Stomach (tissue), 4 donors: ENCODE data around the gene GPANK1.

Experiments
- CTCF ChIP-seq, 7 experiments: fragments of 450-650 bp in 4 of 7; fragments of 200-600 bp in 3 of 7; sonication (generic) in 3 of 7; IDR thresholded peaks; one replicate each; pipeline ENCODE4 v1.5.1; 2016 to 2019; ENCODE audit warnings: antibody characterized with exemption in 7 of 7, control low read depth in 2 of 7, mild to moderate bottlenecking in 1 of 7
- POLR2A ChIP-seq, 4 donors: fragments of 450-650 bp; IDR thresholded peaks; one replicate each; pipeline ENCODE4 v1.6.1; 2016; ENCODE audit warnings: antibody characterized with exemption in 4 of 4, control low read depth in 2 of 4, mild to moderate bottlenecking in 1 of 4, moderate library complexity in 1 of 4

- TF ChIP-seq CTCF (IDR thresholded peaks at IDR 0.05) (no peak), POLR2A (IDR thresholded peaks at IDR 0.05) (no peak)
Observed at GRCh38 chr6:31627690-31628287, 37.0 kb downstream of the GPANK1 start.
